ENCODE data around the gene PRRG4.

GRCh38 chr11:32785262-32785661 is 44.5 kb upstream of the PRRG4 start:
- no peak for TF ChIP-seq POLR2AphosphoS5 (IDR thresholded peaks at IDR 0.05; ENCODE audit: borderline replicate concordance, low read depth, low read length)
- no peak for TF ChIP-seq EZH2 (IDR thresholded peaks at IDR 0.05)

Measured in SK-N-MC (cell line).